Measurements from ENCODE around the gene TMEM151B.
"Not testable (repeated sequence)": the region's sequence is repeated elsewhere in the genome, so short reads cannot be mapped to it uniquely, and the experiment has no call there.

The TMEM151B gene

GRCh38 chr6:44316481-44316880 lies 46.2 kb downstream of the TMEM151B start:
- in situ Hi-C loops (cut with HindIII; ENCODE audit: low sequenced_read_pairs) = no loop called here

- in situ Hi-C loops (cut with HindIII; ENCODE audit: low sequenced_read_pairs) = not testable (repeated sequence)
These were observed 46.9 kb downstream of the TMEM151B start for GRCh38 chr6:44317136-44317631.

- in situ Hi-C loops (cut with HindIII; ENCODE audit: low sequenced_read_pairs) = no loop called here
These were observed 51.0 kb downstream of the TMEM151B start for GRCh38 chr6:44321210-44321609.

- in situ Hi-C loops (cut with HindIII; ENCODE audit: low sequenced_read_pairs) = no loop called here
These were observed 56.8 kb downstream of the TMEM151B start for GRCh38 chr6:44327096-44327495.

- in situ Hi-C loops (cut with HindIII; ENCODE audit: low sequenced_read_pairs) = no loop called here
These were observed 57.5 kb downstream of the TMEM151B start for GRCh38 chr6:44327760-44328159.

GRCh38 chr6:44328203-44328602 lies 58.0 kb downstream of the TMEM151B start:
- in situ Hi-C loops (cut with HindIII; ENCODE audit: low sequenced_read_pairs) = not testable (repeated sequence)

- in situ Hi-C loops (cut with HindIII; ENCODE audit: low sequenced_read_pairs) = no loop called here
These were observed 59.6 kb downstream of the TMEM151B start for GRCh38 chr6:44329858-44330257.

GRCh38 chr6:44332585-44332984 lies 62.3 kb downstream of the TMEM151B start:
- in situ Hi-C loops (cut with HindIII; ENCODE audit: low sequenced_read_pairs) = no loop called here

GRCh38 chr6:44333273-44333919 lies 63.1 kb downstream of the TMEM151B start:
- in situ Hi-C loops (cut with HindIII; ENCODE audit: low sequenced_read_pairs) = no loop called here

- in situ Hi-C loops (cut with HindIII; ENCODE audit: low sequenced_read_pairs) = no loop called here
These were observed 63.7 kb downstream of the TMEM151B start for GRCh38 chr6:44333942-44334341.

- in situ Hi-C loops (cut with HindIII; ENCODE audit: low sequenced_read_pairs) = loop anchor here (5.0 kb wide), 1 partner anchor 78 kb away; the partner anchor contains the start of gene SLC35B2
These were observed 65.4 kb downstream of the TMEM151B start for GRCh38 chr6:44335631-44336030.

GRCh38 chr6:44338228-44339122 lies 68.2 kb downstream of the TMEM151B start:
- in situ Hi-C loops (cut with HindIII; ENCODE audit: low sequenced_read_pairs) = loop anchor here (5.0 kb wide), 1 partner anchor 81 kb away; the partner anchor contains the start of gene SLC35B2

- in situ Hi-C loops (cut with HindIII; ENCODE audit: low sequenced_read_pairs) = loop anchor here (5.0 kb wide), 1 partner anchor 82 kb away; the partner anchor contains the start of gene SLC35B2
These were observed 69.1 kb downstream of the TMEM151B start for GRCh38 chr6:44339301-44339700.

GRCh38 chr6:44339763-44340625 lies 69.7 kb downstream of the TMEM151B start:
- in situ Hi-C loops (cut with HindIII; ENCODE audit: low sequenced_read_pairs) = loop anchor here (5.0 kb wide), 1 partner anchor 83 kb away; the partner anchor contains the start of gene SLC35B2

- in situ Hi-C loops (cut with HindIII; ENCODE audit: low sequenced_read_pairs) = no loop called here
These were observed 71.0 kb downstream of the TMEM151B start for GRCh38 chr6:44341095-44341890.

GRCh38 chr6:44342052-44342451 lies 71.8 kb downstream of the TMEM151B start:
- in situ Hi-C loops (cut with HindIII; ENCODE audit: low sequenced_read_pairs) = no loop called here

- in situ Hi-C loops (cut with HindIII; ENCODE audit: low sequenced_read_pairs) = no loop called here
These were observed 72.2 kb downstream of the TMEM151B start, which contains the start of gene SPATS1 for GRCh38 chr6:44342489-44342888. Gene SPATS1, plus strand, starts transcription at chr6:44342650. Its CDS starts 446 bp downstream, at chr6:44343096.

- in situ Hi-C loops (cut with HindIII; ENCODE audit: low sequenced_read_pairs) = not testable (repeated sequence)
These were observed 76.6 kb downstream of the TMEM151B start for GRCh38 chr6:44346818-44347217.

GRCh38 chr6:44349904-44350649 lies 79.8 kb downstream of the TMEM151B start:
- in situ Hi-C loops (cut with HindIII; ENCODE audit: low sequenced_read_pairs) = no loop called here

Measured in DLD1 (cell line).